ENCODE measurements around the gene HDDC2. TPM values are rescaled to one million over a fixed set of nuclear protein-coding genes. Genes with fewer than 3 reads are reported as not detected.

HDDC2 gene
- total and polyA plus RNA-seq, 4 donors, result 34.6 to 72.3 (median 58.5) TPM

- 95 to 98% methylated on average over 7 of the region's 7 CpGs for WGBS, 2 donors
Observed at GRCh38 chr6:125248136-125248535, 53.6 kb downstream of the HDDC2 start.

GRCh38 chr6:125246566-125246965, 55.2 kb downstream of the HDDC2 start:
- Histone ChIP-seq H3K9ac (ENCODE audit: insufficient read depth in 1 of 2, low read length in 2 of 2) (no peak overlapping the region), H3K4me3 (no peak overlapping the region), H3K27ac (ENCODE audit: low read depth in 1 of 2, low read length in 1 of 2) (no peak overlapping the region), H3K36me3 (ENCODE audit: control insufficient read depth in 4 of 4, insufficient read depth in 4 of 4, low read length in 4 of 4) (no peaks in the 10 kb centered on the region), H3K27me3 (ENCODE audit: control insufficient read depth in 3 of 3, insufficient read depth in 3 of 3, low read length in 2 of 3) (no peaks in the 10 kb centered on the region), H3K9me3 (ENCODE audit: control insufficient read depth in 4 of 4, insufficient read depth in 3 of 4, low read length in 3 of 4) (peaks cover 0 to 2% (median under 1%) of the 10 kb centered on the region in 4 donors), H3K4me1 (ENCODE audit: control insufficient read depth in 5 of 5, insufficient read depth in 5 of 5, low read length in 5 of 5) (peaks cover 0 to 3% (median 1%) of the 10 kb centered on the region in 5 donors)
- ATAC-seq (ENCODE audit: insufficient read depth, low FRiP score), result no peak
- DNase-seq, result no peak
- no peak for TF ChIP-seq CTCF (IDR thresholded peaks at IDR 0.05; ENCODE audit: control extremely low read depth, extremely low read depth)

More at GRCh38 chr6:125248136-125248535, 53.6 kb downstream of the HDDC2 start:
- no peak overlapping the region for H3K9ac ChIP-seq (ENCODE audit: insufficient read depth in 1 of 2, low read length in 2 of 2)
- no peak overlapping the region for H3K27ac ChIP-seq (ENCODE audit: low read depth in 1 of 2, low read length in 1 of 2)
- DNase-seq (no peak), ATAC-seq (ENCODE audit: insufficient read depth, low FRiP score) (no peak)
- peaks cover 0 to 8% (median 3%) of the 10 kb centered on the region in 5 donors for H3K4me1 ChIP-seq (ENCODE audit: control insufficient read depth in 5 of 5, insufficient read depth in 5 of 5, low read length in 5 of 5)
- no peak for TF ChIP-seq CTCF (IDR thresholded peaks at IDR 0.05; ENCODE audit: control extremely low read depth, extremely low read depth)
- peaks cover 0 to 2% (median under 1%) of the 10 kb centered on the region in 4 donors for H3K9me3 ChIP-seq (ENCODE audit: control insufficient read depth in 4 of 4, insufficient read depth in 3 of 4, low read length in 3 of 4)
- no peaks in the 10 kb centered on the region for H3K27me3 ChIP-seq (ENCODE audit: control insufficient read depth in 3 of 3, insufficient read depth in 3 of 3, low read length in 2 of 3)
- H3K4me3 ChIP-seq, result no peak overlapping the region
- H3K36me3 ChIP-seq (ENCODE audit: control insufficient read depth in 4 of 4, insufficient read depth in 4 of 4, low read length in 4 of 4), result no peaks in the 10 kb centered on the region

GRCh38 chr6:125245523-125246264, 56.1 kb downstream of the HDDC2 start:
- H3K4me3 ChIP-seq, result no peak overlapping the region
- DNase-seq, result no peak
- H3K27me3 ChIP-seq (ENCODE audit: control insufficient read depth in 3 of 3, insufficient read depth in 3 of 3, low read length in 2 of 3), result no peaks in the 10 kb centered on the region
- no peak overlapping the region for H3K9ac ChIP-seq (ENCODE audit: insufficient read depth in 1 of 2, low read length in 2 of 2)
- WGBS, 2 donors, result 92 to 93% methylated on average over 7 of the region's 7 CpGs
- peaks cover 0 to 2% (median under 1%) of the 10 kb centered on the region in 4 donors for H3K9me3 ChIP-seq (ENCODE audit: control insufficient read depth in 4 of 4, insufficient read depth in 3 of 4, low read length in 3 of 4)
- H3K4me1 ChIP-seq (ENCODE audit: control insufficient read depth in 5 of 5, insufficient read depth in 5 of 5, low read length in 5 of 5), result peaks cover 0 to 3% (median 0%) of the 10 kb centered on the region in 5 donors
- no peaks in the 10 kb centered on the region for H3K36me3 ChIP-seq (ENCODE audit: control insufficient read depth in 4 of 4, insufficient read depth in 4 of 4, low read length in 4 of 4)
- no peak for ATAC-seq (ENCODE audit: insufficient read depth, low FRiP score)
- TF ChIP-seq CTCF (IDR thresholded peaks at IDR 0.05; ENCODE audit: control extremely low read depth, extremely low read depth), result no peak
- H3K27ac ChIP-seq (ENCODE audit: low read depth in 1 of 2, low read length in 1 of 2), result no peak overlapping the region
